Endothelial cell of umbilical vein (primary cell): Measurements from ENCODE around the gene PLPP1. TPM values are rescaled to one million over a fixed set of nuclear protein-coding genes. Genes with fewer than 3 reads are reported as not detected.

Experiments used
- BruUV-seq: library from RNA; stranded (reverse); fragments of 400-500 nt; replicated peaks from 2 replicates; lab custom pipeline; 2021; lab: Mats Ljungman, UMichigan
- CTCF ChIA-PET: fragments of 300-600, 350-600 bp; sonication (Branson Sonifier 250); formaldehyde crosslinking; loops from one replicate; lab custom pipeline; 2021; ENCODE audit warnings: antibody characterized with exemption, inconsistent platforms; lab: Charles Lee
- POLR2A ChIA-PET: fragments of 300-600, 350-600 bp; sonication (Branson Sonifier 250); formaldehyde crosslinking; loops from one replicate; lab custom pipeline; 2021; ENCODE audit warnings: antibody characterized with exemption, inconsistent platforms; lab: Charles Lee
- DNase-seq: peaks from one replicate; pipeline ENCODE4 v3.0.0-alpha.2; 2011; ENCODE audit warnings: low read depth, low spot score
- FAIRE-seq: peaks from 2 replicates; lab custom pipeline; 2011; peaks lifted over from hg19 to GRCh38; lab: Jason Lieb, UNC
- H2AFZ ChIP-seq: 2 replicates; pipeline ENCODE4 v1.6.0; 2012; ENCODE audit warnings: low read depth, low read length, control low read depth, inconsistent platforms
- H3K27ac ChIP-seq: 2 replicates; pipeline ENCODE4 v1.5.1; 2011; ENCODE audit warnings: low read depth, mild to moderate bottlenecking, control low read depth, low read length, moderate library complexity; ENCODE audit not compliant: insufficient read depth
- H3K27me3 ChIP-seq, 2 experiments: 2 replicates each; pipeline versions ENCODE4 v1.6.0 to v1.6.1; 2011; ENCODE audit warnings: low read length in 2 of 2, mixed read lengths in 1 of 2; ENCODE audit not compliant: control insufficient read depth in 2 of 2, insufficient read depth in 2 of 2
- H3K36me3 ChIP-seq, 2 experiments: 2 replicates in 1 of 2; 3 replicates in 1 of 2; pipeline ENCODE4 v1.5.1; 2011; ENCODE audit warnings: low read length in 2 of 2, mild to moderate bottlenecking in 1 of 2, moderate library complexity in 1 of 2; ENCODE audit not compliant: control insufficient read depth in 2 of 2, insufficient read depth in 2 of 2; ENCODE audit errors: extremely low read depth in 1 of 2
- H3K4me1 ChIP-seq: 3 replicates; pipeline ENCODE4 v1.5.1; 2011; ENCODE audit warnings: mild to moderate bottlenecking, low read length; ENCODE audit not compliant: control insufficient read depth, insufficient read depth; ENCODE audit errors: extremely low read depth
- H3K4me2 ChIP-seq: 2 replicates; pipeline ENCODE4 v1.6.1; 2011; ENCODE audit warnings: low read length, control low read depth, mixed read lengths; ENCODE audit not compliant: insufficient read depth
- H3K4me3 ChIP-seq, 3 experiments: fragments of 200-600 bp in 1 of 3; sonication (generic), shearing (Covaris generic) in 1 of 3; replicated peaks in 1 of 3; 2 replicates each; pipeline ENCODE4 v1.5.1; 2011 to 2016; ENCODE audit warnings: control low read depth in 3 of 3, low read length in 3 of 3, mild to moderate bottlenecking in 2 of 3, inconsistent platforms in 1 of 3, low read depth in 1 of 3, moderate library complexity in 1 of 3; ENCODE audit not compliant: insufficient read depth in 1 of 3
- H3K79me2 ChIP-seq: 2 replicates; pipeline ENCODE4 v1.6.0; 2012; ENCODE audit warnings: low read length, inconsistent platforms; ENCODE audit not compliant: control insufficient read depth, insufficient read depth
- H3K9ac ChIP-seq: replicated peaks from 2 replicates; pipeline ENCODE3; 2011; ENCODE audit warnings: low read length, control low read depth; ENCODE audit not compliant: insufficient read depth; ENCODE audit errors: extremely low read depth
- H3K9me1 ChIP-seq: replicated peaks from 3 replicates; pipeline ENCODE4 v1.6.0; 2011; ENCODE audit warnings: mild to moderate bottlenecking, low read length; ENCODE audit not compliant: control insufficient read depth, insufficient read depth; ENCODE audit errors: extremely low read depth
- H3K9me3 ChIP-seq: replicated peaks from 2 replicates; pipeline ENCODE4 v1.5.1; 2012; ENCODE audit warnings: low read length, inconsistent platforms; ENCODE audit not compliant: control insufficient read depth, insufficient read depth
- H4K20me1 ChIP-seq: replicated peaks from 2 replicates; pipeline ENCODE3; 2011; ENCODE audit warnings: mild to moderate bottlenecking, low read length; ENCODE audit not compliant: control insufficient read depth, insufficient read depth; ENCODE audit errors: extremely low read depth
- EZH2 ChIP-seq: IDR thresholded peaks from 2 replicates; pipeline ENCODE4 v1.6.1; 2012; ENCODE audit warnings: borderline replicate concordance, low read depth, mild to moderate bottlenecking, moderate library complexity, low read length, inconsistent platforms; ENCODE audit not compliant: severe bottlenecking
- FOS ChIP-seq: IDR thresholded peaks from 2 replicates; pipeline ENCODE4 v1.6.1; 2011; ENCODE audit warnings: mild to moderate bottlenecking, low read length, moderate library complexity, borderline replicate concordance; ENCODE audit not compliant: insufficient read depth
- GATA2 ChIP-seq: IDR thresholded peaks from 2 replicates; pipeline ENCODE4 v1.7.0; 2011; ENCODE audit warnings: low read depth, mild to moderate bottlenecking, moderate library complexity, mixed read lengths, low read length; ENCODE audit not compliant: insufficient read length, insufficient read depth
- MYC ChIP-seq: IDR thresholded peaks from one replicate; pipeline ENCODE4 v1.6.1; 2011; ENCODE audit warnings: mild to moderate bottlenecking, low read depth, low read length
- POLR2A ChIP-seq: IDR thresholded peaks from 2 replicates; pipeline ENCODE4 v1.6.1; 2012; ENCODE audit warnings: low read depth, mild to moderate bottlenecking, control low read depth, low read length
- POLR2AphosphoS5 ChIP-seq: IDR thresholded peaks from 2 replicates; pipeline ENCODE4 v1.6.1; 2012; ENCODE audit warnings: low read depth, mild to moderate bottlenecking, control low read depth, low read length, moderate library complexity; ENCODE audit not compliant: insufficient read depth
- dilution Hi-C: fragments of 300-500 bp; cut with MboI; formaldehyde crosslinking; loops from one replicate; pipeline ENCODE4 v1.15.0; 2019; ENCODE audit warnings: low sequenced_read_pairs; ENCODE audit not compliant: extremely low pct_ligation_motif_present
- intact Hi-C: fragments of 100-400 bp; cut with micrococcal nuclease; formaldehyde crosslinking; loops from one replicate; pipeline ENCODE4 v1.10.0; 2022
- polyA plus RNA-seq, 4 experiments: library from polyadenylated mRNA; depleted of rRNA in 3 of 4; stranded (reverse) in 3 of 4; unstranded in 1 of 4; fragments of >200 nt; gene quantifications; 2 replicates each; pipeline versions ENCODE4 v1.2.1 to v1.2.3, GENCODE V29; 2011 to 2012; ENCODE audit warnings: missing spikeins in 1 of 4
- total RNA-seq: library from RNA; stranded (reverse); gene quantifications from 2 replicates; pipeline ENCODE4 v1.2.3, GENCODE V29; 2021
- TF ChIP-seq, protein P1 (sequence below), 2 donors: IDR thresholded peaks; 1 replicate in 1 of 2; 2 replicates in 1 of 2; pipeline ENCODE4 v1.5.1; 2011; ENCODE audit warnings: low read length in 2 of 2, mild to moderate bottlenecking in 2 of 2, moderate library complexity in 2 of 2, control low read depth in 1 of 2, inconsistent platforms in 1 of 2, low read depth in 1 of 2; ENCODE audit not compliant: insufficient read depth in 1 of 2; ENCODE audit errors: extremely low read depth in 1 of 2

PLPP1 gene
- total and polyA plus RNA-seq, 2 donors (not counting 3 experiments of a cell fraction or from before 2014, with no cell fraction given) = 14.3 to 25.9 TPM

DNA sequence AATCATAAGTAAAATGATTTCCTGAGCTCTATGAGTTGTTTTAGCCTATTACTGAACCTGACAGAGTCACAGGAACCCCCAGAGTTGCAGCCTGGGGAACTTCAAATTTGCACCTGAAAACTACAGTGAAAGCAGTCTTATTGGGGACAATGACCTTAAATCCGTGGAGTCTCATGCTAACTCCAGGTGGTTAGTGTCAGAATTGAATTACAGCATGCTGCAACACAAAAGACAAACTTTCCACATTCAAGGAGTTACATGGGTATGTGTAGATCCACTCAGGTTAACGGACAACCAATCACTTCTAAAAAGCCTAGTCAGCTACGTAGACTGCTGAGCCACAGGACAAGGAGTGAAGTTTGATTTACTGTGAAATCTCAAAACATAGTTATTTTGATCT, 49.7 kb downstream of the PLPP1 start:
- dilution Hi-C loops = no loop called here
- BruUV-seq = no TSS peak

DNA sequence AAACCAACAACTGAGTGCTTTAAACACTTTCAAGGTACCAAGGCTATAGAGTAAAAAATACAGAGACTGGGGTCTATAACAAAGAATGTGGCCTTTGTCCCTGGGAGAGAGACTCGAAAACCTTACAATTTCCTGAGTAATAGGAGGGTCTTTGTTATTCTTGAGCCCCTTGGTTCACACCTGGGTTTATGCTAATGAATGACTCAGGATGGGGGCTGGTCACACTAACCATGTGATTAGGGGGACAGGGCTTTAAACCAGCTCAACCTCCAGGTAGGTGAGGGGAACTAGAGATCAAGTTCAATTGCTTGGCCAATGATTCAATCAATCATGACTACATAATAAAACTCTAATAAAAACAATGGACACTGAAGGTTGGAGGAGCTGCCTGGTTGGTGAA, 50.2 kb downstream of the PLPP1 start:
- BruUV-seq = no TSS peak
- dilution Hi-C loops = no loop called here
- no peaks in the 10 kb centered on the region for H4K20me1 ChIP-seq
- no peak overlapping the region for H3K4me2 ChIP-seq
- no peak overlapping the region for H3K27ac ChIP-seq
- no peaks in the 10 kb centered on the region for H3K9me1 ChIP-seq
- no peak overlapping the region for H3K9ac ChIP-seq
- ChIA-PET POLR2A (no interaction called here), CTCF (interaction anchor here (1.4 kb wide), 1 partner anchor 16 kb away, joined by 3 read pairs; no protein-coding TSS in a partner anchor)
- TF ChIP-seq EZH2 (no peak), GATA2 (no peak), FOS (no peak), POLR2A (no peak)
- TF ChIP-seq, protein P1, sequence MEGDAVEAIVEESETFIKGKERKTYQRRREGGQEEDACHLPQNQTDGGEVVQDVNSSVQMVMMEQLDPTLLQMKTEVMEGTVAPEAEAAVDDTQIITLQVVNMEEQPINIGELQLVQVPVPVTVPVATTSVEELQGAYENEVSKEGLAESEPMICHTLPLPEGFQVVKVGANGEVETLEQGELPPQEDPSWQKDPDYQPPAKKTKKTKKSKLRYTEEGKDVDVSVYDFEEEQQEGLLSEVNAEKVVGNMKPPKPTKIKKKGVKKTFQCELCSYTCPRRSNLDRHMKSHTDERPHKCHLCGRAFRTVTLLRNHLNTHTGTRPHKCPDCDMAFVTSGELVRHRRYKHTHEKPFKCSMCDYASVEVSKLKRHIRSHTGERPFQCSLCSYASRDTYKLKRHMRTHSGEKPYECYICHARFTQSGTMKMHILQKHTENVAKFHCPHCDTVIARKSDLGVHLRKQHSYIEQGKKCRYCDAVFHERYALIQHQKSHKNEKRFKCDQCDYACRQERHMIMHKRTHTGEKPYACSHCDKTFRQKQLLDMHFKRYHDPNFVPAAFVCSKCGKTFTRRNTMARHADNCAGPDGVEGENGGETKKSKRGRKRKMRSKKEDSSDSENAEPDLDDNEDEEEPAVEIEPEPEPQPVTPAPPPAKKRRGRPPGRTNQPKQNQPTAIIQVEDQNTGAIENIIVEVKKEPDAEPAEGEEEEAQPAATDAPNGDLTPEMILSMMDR (IDR thresholded peaks at IDR 0.05; ENCODE audit: extremely low read depth in 1 of 2, insufficient read depth in 1 of 2, low read depth in 1 of 2, low read length in 2 of 2) = no peak
- no peak overlapping the region for H2AFZ ChIP-seq
- H3K36me3 ChIP-seq = no peaks in the 10 kb centered on the region
- no peaks in the 10 kb centered on the region for H3K27me3 ChIP-seq
- H3K79me2 ChIP-seq = no peaks in the 10 kb centered on the region
- no peaks in the 10 kb centered on the region for H3K4me1 ChIP-seq
- H3K9me3 ChIP-seq = no peaks in the 10 kb centered on the region
- no peak overlapping the region for H3K4me3 ChIP-seq
- no peak for FAIRE-seq
- intact Hi-C loops = no loop called here
- DNase-seq = no peak

More for the DNA sequence above, 49.7 kb downstream of the PLPP1 start:
- H3K27me3 ChIP-seq = no peaks in the 10 kb centered on the region
- CTCF ChIA-PET = interaction anchor here (1.4 kb wide), 1 partner anchor 15 kb away, joined by 3 read pairs; no protein-coding TSS in a partner anchor
- no peak overlapping the region for H2AFZ ChIP-seq
- FAIRE-seq = no peak
- H3K9me1 ChIP-seq = no peaks in the 10 kb centered on the region
- H3K4me2 ChIP-seq = no peak overlapping the region
- no peaks in the 10 kb centered on the region for H4K20me1 ChIP-seq
- intact Hi-C loops = no loop called here
- no peak overlapping the region for H3K4me3 ChIP-seq
- H3K79me2 ChIP-seq = no peaks in the 10 kb centered on the region
- H3K4me1 ChIP-seq = no peaks in the 10 kb centered on the region
- H3K27ac ChIP-seq = no peak overlapping the region
- no peak for DNase-seq
- no peak overlapping the region for H3K9ac ChIP-seq
- TF ChIP-seq MYC = no peak
- TF ChIP-seq, protein P1 (IDR thresholded peaks at IDR 0.05; ENCODE audit: extremely low read depth in 1 of 2, insufficient read depth in 1 of 2, low read depth in 1 of 2, low read length in 2 of 2) = no peak
- no peak for TF ChIP-seq FOS
- no peak for TF ChIP-seq POLR2AphosphoS5
- no peaks in the 10 kb centered on the region for H3K9me3 ChIP-seq
- POLR2A ChIA-PET = no interaction called here
- H3K36me3 ChIP-seq = no peaks in the 10 kb centered on the region
